HG03108 (cell line): ENCODE results near the gene PMPCA.
"Not testable (repeated sequence)": the region's sequence is repeated elsewhere in the genome, so short reads cannot be mapped to it uniquely, and the experiment has no call there.

Experiments used
- ATAC-seq: cut with Tn5 transposase; IDR thresholded peaks from one replicate; pipeline ENCODE4 v1.9.1; 2021; ENCODE audit warnings: moderate library complexity; ENCODE audit not compliant: unreplicated experiment

Gene PMPCA

DNA sequence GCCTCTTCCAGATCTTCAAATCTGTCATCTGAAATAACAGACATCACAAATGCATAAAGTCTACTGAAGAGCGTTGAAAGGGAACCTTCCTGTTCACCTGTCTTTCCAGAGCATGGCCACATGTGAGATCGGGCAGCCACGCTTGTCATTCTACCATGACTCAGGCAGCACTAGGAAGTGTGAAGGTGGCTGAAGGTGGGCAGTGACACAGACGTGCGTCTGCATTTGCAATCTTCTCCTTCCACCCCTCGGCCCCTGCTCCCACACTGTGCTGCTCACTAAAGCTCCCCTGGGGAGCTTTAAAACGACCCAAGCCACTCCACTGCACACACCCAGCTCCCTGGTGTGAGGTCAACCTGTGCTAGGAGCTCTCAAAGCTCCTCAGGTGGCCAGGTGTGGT is 2.5 kb upstream of the PMPCA start:
- no peak for ATAC-seq

DNA sequence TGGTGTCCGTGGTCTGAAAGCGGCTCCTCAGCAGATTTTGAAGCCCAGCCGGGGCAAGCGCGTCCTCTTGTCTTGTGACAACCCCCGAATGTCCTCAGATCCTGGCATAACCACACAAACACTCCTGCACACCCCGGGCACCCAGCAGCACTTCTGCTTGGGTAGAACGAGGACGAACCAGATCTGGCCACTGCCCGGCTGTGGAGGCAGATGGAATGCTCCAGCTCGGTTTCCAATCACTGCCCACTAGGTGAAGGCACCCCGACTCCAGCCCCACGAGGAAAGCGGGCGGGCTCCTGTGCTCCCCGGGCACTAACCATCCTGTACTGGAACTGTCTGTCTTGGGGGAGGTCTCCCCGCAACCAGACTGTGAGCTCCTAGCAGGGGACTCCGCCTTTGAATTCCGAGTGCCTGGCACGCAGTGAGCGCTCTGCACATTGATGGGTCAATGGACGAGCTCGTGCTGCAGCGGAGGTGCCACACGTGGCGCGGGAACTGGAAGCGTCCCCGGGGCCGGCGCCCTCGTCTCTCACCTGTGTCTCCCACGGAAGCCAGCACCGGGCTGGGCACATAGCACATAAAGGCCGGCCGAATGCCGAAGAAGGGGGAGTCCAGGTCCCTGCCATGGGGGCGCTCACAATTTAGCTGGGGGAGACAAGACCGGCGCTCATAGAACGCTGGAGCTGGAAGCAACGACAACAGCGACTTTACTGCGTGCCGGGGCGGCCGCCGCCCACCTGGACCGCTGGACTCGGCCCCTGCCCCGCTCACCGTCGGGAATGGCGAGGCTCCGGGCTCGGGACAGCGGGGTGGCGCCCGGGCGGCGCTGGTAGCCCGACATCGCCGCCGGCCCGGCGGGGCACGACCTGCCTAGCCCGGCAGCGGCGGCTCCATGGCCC is 652 bp upstream of the PMPCA start:
- ATAC-seq = peak; percentile 26

GRCh38 chr9:136411378-136411777 is 920 bp downstream of the PMPCA start:
- ATAC-seq = no peak

DNA sequence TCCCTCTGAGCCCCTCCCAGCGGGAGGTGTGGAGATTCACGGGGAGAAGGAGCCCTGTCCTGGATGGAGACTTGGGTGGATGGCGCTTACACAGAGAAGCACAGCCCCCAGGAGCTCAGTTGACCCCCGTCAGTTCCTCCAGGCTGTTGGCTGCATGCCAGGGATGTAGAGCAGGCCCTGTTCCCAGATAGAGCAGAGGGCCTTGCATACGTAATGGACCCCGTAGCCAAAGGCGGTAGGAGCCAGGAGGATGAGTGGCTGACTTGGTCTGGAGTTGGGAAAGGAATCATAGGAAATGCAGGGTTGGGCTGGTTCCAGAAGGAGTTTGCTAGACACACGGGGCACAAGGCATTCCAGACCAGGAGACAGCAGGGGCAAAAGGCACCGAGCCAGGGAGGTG is 2.5 kb downstream of the PMPCA start:
- no peak for ATAC-seq

- ATAC-seq = no peak
Observed at GRCh38 chr9:136416427-136416826, 6.0 kb downstream of the PMPCA start.

GRCh38 chr9:136416914-136417313 is 6.5 kb downstream of the PMPCA start:
- no peak for ATAC-seq

- no peak for ATAC-seq
Observed at GRCh38 chr9:136418182-136419091, 8.0 kb downstream of the PMPCA start.

GRCh38 chr9:136419092-136419420 is 8.6 kb downstream of the PMPCA start:
- no peak for ATAC-seq

- ATAC-seq = no peak
Observed at GRCh38 chr9:136421791-136422190, 11.3 kb downstream of the PMPCA start.

- ATAC-seq = no peak
Observed at GRCh38 chr9:136422876-136423275, 12.4 kb downstream of the PMPCA start.

- no peak for ATAC-seq
Observed at GRCh38 chr9:136423432-136424146, 13.1 kb downstream of the PMPCA start.

GRCh38 chr9:136424750-136425362 is 14.4 kb downstream of the PMPCA start:
- no peak for ATAC-seq

DNA sequence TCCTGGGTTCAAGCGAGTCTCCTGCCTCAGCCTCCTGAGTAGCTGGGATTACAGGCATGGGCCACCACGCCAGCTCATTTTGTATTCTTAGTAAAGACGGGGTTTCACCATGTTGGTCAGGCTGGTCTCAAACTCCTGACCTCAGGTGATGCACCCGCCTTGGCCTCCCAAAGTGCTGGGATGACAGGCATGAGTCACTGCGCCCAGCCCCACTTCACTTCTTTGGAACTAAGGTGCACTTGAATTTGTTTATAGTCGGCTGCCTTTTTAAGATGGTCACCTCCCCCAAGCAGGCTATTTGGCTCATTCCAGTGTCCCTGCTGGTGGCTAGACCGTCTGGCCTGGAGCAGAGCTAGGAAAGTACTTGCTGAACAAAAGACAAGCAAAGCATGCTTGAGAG is 14.9 kb downstream of the PMPCA start:
- not testable (repeated sequence) for ATAC-seq

DNA sequence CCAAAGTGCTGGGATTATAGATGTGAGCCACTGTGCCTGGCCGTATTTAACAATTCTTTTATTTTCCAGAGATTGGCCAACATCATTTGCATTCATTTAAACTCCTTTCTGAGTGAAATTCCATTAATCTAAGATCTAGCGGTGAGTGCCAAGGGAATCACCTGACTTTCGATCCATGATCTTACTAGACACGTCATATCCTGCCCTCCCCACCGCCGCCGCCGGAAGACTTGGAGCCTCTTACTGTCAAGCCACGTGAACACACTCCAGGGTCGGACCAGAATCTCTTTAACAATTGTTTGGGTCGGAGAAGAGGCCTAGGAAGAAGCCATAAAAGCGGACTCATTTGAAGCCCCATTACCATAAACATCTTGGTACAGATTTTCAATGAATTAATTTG is 16.3 kb downstream of the PMPCA start:
- ATAC-seq = no peak

GRCh38 chr9:136429075-136429628 is 18.7 kb downstream of the PMPCA start:
- no peak for ATAC-seq

DNA sequence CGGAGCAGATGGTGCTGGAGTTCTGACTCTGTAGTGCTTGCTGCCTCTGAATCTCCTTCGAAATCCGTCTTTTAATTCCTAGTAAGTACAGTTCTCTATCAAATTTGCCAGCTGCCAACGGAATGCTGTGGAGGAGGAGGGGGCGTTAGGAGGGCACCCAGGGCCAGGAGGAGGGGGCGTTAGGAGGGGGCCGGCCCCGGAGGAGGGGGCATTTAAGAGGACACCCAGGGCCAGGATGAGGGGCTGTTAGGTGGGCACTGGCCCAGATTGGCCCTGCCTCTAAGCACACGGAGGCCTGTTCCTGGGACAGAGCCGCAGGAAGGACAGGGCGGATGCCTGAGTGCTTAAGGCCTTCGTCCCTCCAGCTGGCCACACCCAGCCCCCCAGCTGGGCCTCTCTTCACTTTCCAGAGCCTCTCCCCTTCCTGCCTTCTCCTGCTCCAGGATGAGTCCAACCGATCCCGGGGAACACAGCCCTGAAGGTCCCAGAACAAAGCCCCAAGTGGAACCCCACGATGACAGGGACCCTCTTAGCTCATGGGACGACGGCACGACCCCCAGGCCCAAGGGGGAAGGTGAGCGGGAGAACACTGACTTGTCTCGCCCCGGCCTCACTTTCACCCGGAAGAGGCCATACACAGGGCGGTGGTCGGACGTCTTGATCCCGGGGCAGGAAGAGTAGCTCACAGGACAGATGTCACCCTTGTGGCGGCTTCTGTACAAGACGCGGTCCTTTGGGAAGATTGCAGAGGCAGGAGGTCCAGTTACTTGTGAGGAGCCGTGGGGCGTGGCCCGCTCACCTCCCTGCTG is 19.4 kb downstream of the PMPCA start:
- ATAC-seq = no peak

GRCh38 chr9:136430588-136431234 is 20.3 kb downstream of the PMPCA start:
- no peak for ATAC-seq

GRCh38 chr9:136431782-136432350 is 21.4 kb downstream of the PMPCA start:
- no peak for ATAC-seq

- ATAC-seq = no peak
Observed at GRCh38 chr9:136432591-136432990, 22.1 kb downstream of the PMPCA start.
